B cell (primary cell): Measurements from ENCODE around the gene INPP5J. TPM values are rescaled to one million over a fixed set of nuclear protein-coding genes. Genes with fewer than 3 reads are reported as not detected.

Source experiments
- ATAC-seq: fragments of 200-7000 bp; cut with Tn5 transposase; one replicate; pipeline ENCODE4 v1.10.0; 2021; ENCODE audit warnings: low read depth, mild to moderate bottlenecking, moderate number of reproducible peaks, moderate library complexity
- CTCF ChIA-PET: fragments of 350-600 bp; sonication (Branson Sonifier 250); formaldehyde crosslinking; loops from one replicate; lab custom pipeline; 2021; ENCODE audit warnings: antibody characterized with exemption, inconsistent platforms; lab: Charles Lee
- POLR2A ChIA-PET: fragments of 350-600 bp; sonication (Branson Sonifier 250); formaldehyde crosslinking; loops from one replicate; lab custom pipeline; 2021; ENCODE audit warnings: antibody characterized with exemption; lab: Charles Lee
- DNase-seq: peaks from one replicate; pipeline ENCODE4 v3.0.0; 2013
- H2AFZ ChIP-seq: 2 replicates; pipeline ENCODE4 v1.6.1; 2012; ENCODE audit warnings: mild to moderate bottlenecking, low read depth, low read length; ENCODE audit not compliant: insufficient read depth, poor library complexity, severe bottlenecking
- H3K27ac ChIP-seq, 2 donors: 1 replicate in 1 of 2; 2 replicates in 1 of 2; pipeline ENCODE4 v1.5.1; 2012 to 2013; ENCODE audit warnings: low read length in 2 of 2, mild to moderate bottlenecking in 2 of 2, moderate library complexity in 1 of 2
- H3K27me3 ChIP-seq, 4 experiments: fragments of 200-600 bp in 1 of 4; sonication (generic) in 1 of 4; replicated peaks in 1 of 4; 1 replicate in 2 of 4; 2 replicates in 2 of 4; pipeline versions ENCODE4 v1.6.1 to v1.7.0; 2013 to 2016; ENCODE audit warnings: low read length in 3 of 4, mild to moderate bottlenecking in 2 of 4, mixed read lengths in 1 of 4, moderate library complexity in 1 of 4; ENCODE audit not compliant: insufficient read depth in 4 of 4, control insufficient read depth in 3 of 4; ENCODE audit errors: control extremely low read depth in 1 of 4
- H3K36me3 ChIP-seq, 2 experiments: replicated peaks in 1 of 2; 1 replicate in 1 of 2; 2 replicates in 1 of 2; pipeline versions ENCODE4 v1.6.1 to v1.7.1; 2013; ENCODE audit warnings: low read length in 1 of 2; ENCODE audit not compliant: insufficient read depth in 2 of 2, control insufficient read depth in 1 of 2; ENCODE audit errors: control extremely low read depth in 1 of 2, extremely low read depth in 1 of 2
- H3K4me1 ChIP-seq, 2 donors: fragments of 200-600 bp in 1 of 2; sonication (generic) in 1 of 2; 1 replicate in 1 of 2; 2 replicates in 1 of 2; pipeline versions ENCODE4 v1.5.1 to v1.6.1; 2013 to 2017; ENCODE audit warnings: low read length in 2 of 2; ENCODE audit not compliant: control insufficient read depth in 2 of 2, insufficient read depth in 2 of 2
- H3K4me2 ChIP-seq: replicated peaks from 2 replicates; pipeline ENCODE3; 2012; ENCODE audit warnings: mild to moderate bottlenecking, low read depth, low read length; ENCODE audit not compliant: poor library complexity, severe bottlenecking
- H3K4me3 ChIP-seq, 5 experiments: fragments of 200-600 bp in 1 of 5; sonication (generic) in 1 of 5; 1 replicate in 3 of 5; 2 replicates in 2 of 5; pipeline versions ENCODE4 v1.5.1 to v1.7.0; 2011 to 2016; ENCODE audit warnings: low read length in 4 of 5, mild to moderate bottlenecking in 4 of 5, low read depth in 2 of 5, control low read depth in 1 of 5, moderate library complexity in 1 of 5; ENCODE audit not compliant: insufficient read depth in 1 of 5; ENCODE audit errors: control extremely low read depth in 1 of 5, extremely low read depth in 1 of 5
- H3K79me2 ChIP-seq: fragments of 200-600 bp; sonication (generic); one replicate; pipeline ENCODE4 v1.6.0; 2016; ENCODE audit warnings: low read length; ENCODE audit not compliant: control insufficient read depth, insufficient read depth
- H3K9ac ChIP-seq: fragments of 200-600 bp; sonication (generic); 2 replicates; pipeline ENCODE4 v1.6.1; 2017; ENCODE audit warnings: mild to moderate bottlenecking, low read length, moderate library complexity
- H3K9me3 ChIP-seq, 3 donors: one replicate each; pipeline versions ENCODE4 v1.6.1 to v1.7.1; 2013; ENCODE audit warnings: low read length in 2 of 3; ENCODE audit not compliant: control insufficient read depth in 2 of 3, insufficient read depth in 1 of 3; ENCODE audit errors: control extremely low read depth in 1 of 3
- H4K20me1 ChIP-seq: 2 replicates; pipeline ENCODE4 v1.6.0; 2012; ENCODE audit warnings: mild to moderate bottlenecking, low read length; ENCODE audit not compliant: insufficient read depth, control insufficient read depth, poor library complexity, severe bottlenecking
- H3K27ac Mint-ChIP-seq: one replicate; pipeline ENCODE4 v1.8.0; 2021; ENCODE audit warnings: mixed read lengths
- H3K27me3 Mint-ChIP-seq: one replicate; pipeline ENCODE4 v1.8.0; 2021; ENCODE audit warnings: mixed read lengths
- H3K4me1 Mint-ChIP-seq: one replicate; pipeline ENCODE4 v1.8.0; 2021; ENCODE audit warnings: mixed read lengths
- H3K4me3 Mint-ChIP-seq: one replicate; pipeline ENCODE4 v1.8.0; 2021; ENCODE audit warnings: mixed read lengths
- H3K9me3 Mint-ChIP-seq: one replicate; pipeline ENCODE4 v1.8.0; 2022; ENCODE audit warnings: mixed read lengths; ENCODE audit not compliant: insufficient read depth
- CTCF ChIP-seq: fragments of 200-600 bp; IDR thresholded peaks from one replicate; pipeline ENCODE4 v1.8.0; 2022; ENCODE audit warnings: antibody characterized with exemption, mild to moderate bottlenecking
- EZH2 ChIP-seq: IDR thresholded peaks from 2 replicates; pipeline ENCODE4 v1.6.1; 2012; ENCODE audit warnings: borderline replicate concordance, low read depth, mild to moderate bottlenecking, moderate library complexity, low read length; ENCODE audit not compliant: insufficient read depth, poor library complexity, severe bottlenecking
- WGBS: methylation state at CpG from one replicate; pipeline ENCODE4 v1.1.5; 2013; ENCODE audit warnings: missing lambda C conversion rate; ENCODE audit not compliant: insufficient coverage; 5-methylcytosine and 5-hydroxymethylcytosine counted together
- intact Hi-C: fragments of 100-400 bp; cut with micrococcal nuclease; formaldehyde crosslinking; loops from one replicate; pipeline ENCODE4 v1.10.0; 2022
- polyA plus RNA-seq: library from polyadenylated mRNA; depleted of rRNA; stranded (reverse); fragments of >200 nt; gene quantifications from 2 replicates; pipeline ENCODE4 v1.2.3, GENCODE V29; 2012
- total RNA-seq, 2 donors: library from RNA; stranded (reverse); fragments of 120-200 nt in 1 of 2; gene quantifications; 1 replicate in 1 of 2; 2 replicates in 1 of 2; pipeline versions ENCODE4 v1.2.3 to v1.2.4, GENCODE V29; 2013 to 2022

Gene INPP5J
- total and polyA plus RNA-seq, 2 donors (not counting 1 experiment from before 2014, with no cell fraction given): 0.07 to 0.52 TPM

GRCh38 chr22:31124290-31124689 is 1.5 kb downstream of the INPP5J start:
- Histone ChIP-seq H3K4me3 (no peak overlapping the region), H2AFZ (no peak overlapping the region), H3K9ac (no peak overlapping the region), H3K36me3 (no peaks in the 10 kb centered on the region), H3K4me1 (peaks cover 5 to 12% of the 10 kb centered on the region in 2 donors), H3K4me2 (no peak overlapping the region), H3K27me3 (peaks cover 0 to 14% (median 0%) of the 10 kb centered on the region in 4 experiments), H4K20me1 (no peaks in the 10 kb centered on the region), H3K9me3 (peaks cover 0 to 9% (median 0%) of the 10 kb centered on the region in 3 donors), H3K79me2 (no peaks in the 10 kb centered on the region), H3K27ac (no peak overlapping the region)
- no peak for TF ChIP-seq CTCF
- no peak for TF ChIP-seq EZH2
- no peak for ATAC-seq
- 95% methylated on average over 3 of the region's 3 CpGs for WGBS
- intact Hi-C loops: no loop called here
- Mint-ChIP-seq H3K27me3 (no peaks in the 10 kb centered on the region), H3K4me1 (peaks cover 6% of the 10 kb centered on the region), H3K9me3 (no peaks in the 10 kb centered on the region), H3K4me3 (no peak overlapping the region), H3K27ac (no peak overlapping the region)
- DNase-seq: no peak
- CTCF ChIA-PET: no interaction called here
- POLR2A ChIA-PET: no interaction called here

DNA sequence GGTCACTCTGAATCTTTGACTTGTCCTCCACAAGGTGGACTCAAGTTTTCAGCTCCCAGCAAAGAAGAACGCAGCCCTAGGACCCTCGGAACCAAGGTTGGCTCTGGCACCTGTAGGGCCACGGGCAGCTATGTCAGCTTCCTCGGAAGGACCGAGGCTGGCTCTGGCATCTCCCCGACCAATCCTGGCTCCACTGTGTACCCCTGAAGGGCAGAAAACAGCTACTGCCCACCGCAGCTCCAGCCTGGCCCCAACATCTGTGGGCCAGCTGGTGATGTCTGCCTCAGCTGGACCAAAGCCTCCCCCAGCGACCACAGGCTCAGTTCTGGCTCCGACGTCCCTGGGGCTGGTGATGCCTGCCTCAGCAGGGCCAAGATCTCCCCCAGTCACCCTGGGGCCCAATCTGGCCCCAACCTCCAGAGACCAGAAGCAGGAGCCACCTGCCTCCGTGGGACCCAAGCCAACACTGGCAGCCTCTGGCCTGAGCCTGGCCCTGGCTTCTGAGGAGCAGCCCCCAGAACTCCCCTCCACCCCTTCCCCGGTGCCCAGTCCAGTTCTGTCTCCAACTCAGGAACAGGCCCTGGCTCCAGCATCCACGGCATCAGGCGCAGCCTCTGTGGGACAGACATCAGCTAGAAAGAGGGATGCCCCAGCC is 2.2 kb downstream of the INPP5J start:
- WGBS: 88% methylated on average over 14 of the region's 14 CpGs

More for the DNA sequence above, 2.2 kb downstream of the INPP5J start:
- Histone ChIP-seq H3K4me1 (peaks cover 5 to 12% of the 10 kb centered on the region in 2 donors), H3K36me3 (no peaks in the 10 kb centered on the region), H2AFZ (no peak overlapping the region), H3K9me3 (peaks cover 0 to 9% (median 0%) of the 10 kb centered on the region in 3 donors), H3K27ac (no peak overlapping the region), H3K4me2 (no peak overlapping the region), H3K79me2 (no peaks in the 10 kb centered on the region), H4K20me1 (no peaks in the 10 kb centered on the region), H3K27me3 (peaks cover 0 to 14% (median 0%) of the 10 kb centered on the region in 4 experiments), H3K9ac (no peak overlapping the region), H3K4me3 (no peak overlapping the region)
- TF ChIP-seq EZH2: no peak
- TF ChIP-seq CTCF: no peak
- peaks cover 6% of the 10 kb centered on the region for H3K4me1 Mint-ChIP-seq
- CTCF ChIA-PET: no interaction called here
- no peak overlapping the region for H3K27ac Mint-ChIP-seq
- ATAC-seq: no peak
- no peaks in the 10 kb centered on the region for H3K27me3 Mint-ChIP-seq
- POLR2A ChIA-PET: no interaction called here
- H3K9me3 Mint-ChIP-seq: no peaks in the 10 kb centered on the region
- intact Hi-C loops: no loop called here
- no peak for DNase-seq
- H3K4me3 Mint-ChIP-seq: no peak overlapping the region
